GM19395 (cell line): ENCODE data around the gene CD36.

Source experiments
- ATAC-seq: cut with Tn5 transposase; IDR thresholded peaks from one replicate; pipeline ENCODE4 v1.9.1; 2021; ENCODE audit warnings: mild to moderate bottlenecking, moderate library complexity; ENCODE audit not compliant: unreplicated experiment

Gene CD36

DNA sequence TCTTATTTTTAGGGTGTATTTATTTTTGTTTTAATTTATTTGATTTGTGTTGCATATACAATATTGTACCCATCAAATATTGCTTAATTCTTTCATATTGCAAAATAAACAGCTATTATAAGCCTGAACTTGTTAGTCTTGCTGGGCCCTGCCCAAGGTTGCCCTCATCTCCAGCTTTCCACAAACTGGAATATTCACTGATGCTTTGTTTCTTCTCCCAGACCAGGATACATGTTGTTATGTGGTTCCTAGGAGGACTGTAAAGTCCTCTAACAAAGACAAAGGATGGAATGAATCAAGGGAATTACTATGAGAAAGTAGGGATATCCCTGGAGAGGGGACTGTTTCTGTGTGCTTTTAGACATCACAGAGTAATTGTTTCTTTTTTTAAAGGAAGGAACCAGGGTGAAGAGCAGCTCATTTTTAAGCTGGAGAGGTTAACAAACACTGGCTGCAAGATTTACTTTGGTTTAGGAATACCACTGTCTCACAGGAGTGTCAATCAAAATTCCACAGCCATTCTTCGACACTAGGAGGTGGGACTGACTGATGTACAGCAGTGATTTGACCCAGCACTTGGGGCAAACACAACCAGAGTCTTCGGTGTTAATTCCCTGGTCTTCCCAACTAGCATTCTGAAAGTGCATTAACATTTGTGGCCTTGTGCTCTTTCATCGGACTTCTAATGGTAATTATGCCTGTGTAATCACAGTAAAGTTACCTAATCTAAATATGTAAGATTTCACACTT is 14.8 kb upstream of the CD36 start:
- no peak for ATAC-seq

DNA sequence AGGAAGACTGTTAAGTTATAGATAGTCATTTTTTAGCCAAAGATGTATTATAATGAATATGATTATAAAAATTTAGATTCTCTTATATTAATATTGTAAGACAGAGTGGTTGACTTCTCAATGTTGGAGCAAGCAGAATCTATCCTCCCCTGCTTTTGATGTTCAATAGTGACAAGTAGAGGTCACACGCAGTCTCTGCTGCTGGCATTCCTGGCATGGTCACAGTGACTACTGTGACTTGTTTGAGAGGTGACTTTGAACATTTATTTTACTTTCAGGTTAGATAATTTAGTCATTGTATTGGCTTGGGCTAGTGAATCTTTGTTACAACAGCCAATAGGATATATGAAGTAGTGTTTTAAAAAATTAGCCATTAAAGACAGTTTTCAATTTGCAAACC is 13.7 kb upstream of the CD36 start:
- no peak for ATAC-seq

DNA sequence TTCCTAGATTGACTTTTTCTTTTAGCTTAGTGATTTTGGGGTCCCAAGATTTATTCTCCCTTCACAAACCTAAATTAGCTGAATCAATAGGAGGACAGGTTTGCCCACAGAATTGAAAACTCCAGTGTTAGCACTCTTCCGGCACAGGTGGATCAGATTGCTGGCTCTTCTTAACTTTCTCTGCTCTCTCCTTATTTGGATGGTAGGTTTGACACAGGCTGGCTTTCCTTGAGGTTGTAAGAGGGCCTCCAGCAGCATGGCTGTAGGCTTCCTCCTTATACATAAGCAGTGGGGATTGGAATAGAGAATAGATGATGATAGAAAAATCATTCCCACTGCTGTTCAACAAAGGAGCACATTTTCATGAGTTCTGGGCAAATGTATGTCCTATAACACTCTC is 9.4 kb upstream of the CD36 start:
- ATAC-seq, result no peak

DNA sequence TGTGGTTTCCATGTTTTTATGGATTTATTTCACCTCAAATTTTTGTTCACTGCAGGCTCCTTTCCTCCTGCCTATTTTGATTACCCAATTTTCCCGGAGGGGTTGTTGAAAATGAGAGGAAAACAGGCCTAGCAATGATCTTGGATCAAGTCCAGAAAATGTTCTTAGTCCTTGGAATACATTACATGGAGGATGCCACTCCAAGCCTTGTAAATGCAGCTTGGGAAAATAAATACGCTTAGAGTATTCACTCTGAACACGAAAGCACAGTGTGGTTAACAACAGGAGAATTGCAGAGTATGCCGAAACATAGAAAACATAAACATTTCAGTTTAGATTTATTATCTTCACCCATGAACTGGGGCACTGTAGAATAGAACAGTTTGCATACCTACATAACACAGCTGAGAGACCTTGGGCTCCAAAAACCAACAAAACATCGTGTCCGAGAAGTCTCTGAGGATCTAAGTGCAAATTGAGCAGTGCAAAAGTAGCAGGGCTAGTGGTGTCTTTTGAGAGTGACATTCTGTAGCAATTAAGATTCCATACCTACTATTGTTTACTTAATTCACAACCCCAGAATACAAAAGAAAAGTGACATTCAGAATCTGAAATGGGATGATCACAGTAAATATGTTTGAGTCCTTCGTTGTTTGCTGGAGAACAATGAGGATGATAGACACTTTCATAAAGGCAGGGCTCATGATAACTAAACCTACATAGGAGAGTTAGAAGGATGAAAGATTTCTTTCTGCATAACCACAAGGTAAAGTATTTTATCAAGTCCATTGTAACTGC is 7.6 kb upstream of the CD36 start:
- ATAC-seq, result no peak

DNA sequence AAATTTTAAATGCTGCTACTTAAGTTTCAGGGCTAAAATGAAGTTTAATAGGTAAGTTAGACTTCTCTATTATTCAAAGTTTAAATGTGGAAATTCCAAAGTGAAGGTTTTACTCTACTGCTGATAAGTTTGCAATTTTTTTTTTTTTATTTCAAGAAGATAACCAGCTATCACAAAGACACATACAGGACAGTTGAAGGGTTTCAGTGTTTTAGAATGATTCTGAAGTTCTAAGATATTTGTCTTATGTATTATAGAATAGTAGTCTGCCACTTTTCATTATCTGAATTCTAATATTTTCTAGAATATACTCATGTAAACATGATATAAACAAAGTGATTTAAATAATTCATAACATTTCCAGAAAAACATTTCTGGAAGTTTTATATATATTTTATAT is 7.0 kb upstream of the CD36 start:
- no peak for ATAC-seq

DNA sequence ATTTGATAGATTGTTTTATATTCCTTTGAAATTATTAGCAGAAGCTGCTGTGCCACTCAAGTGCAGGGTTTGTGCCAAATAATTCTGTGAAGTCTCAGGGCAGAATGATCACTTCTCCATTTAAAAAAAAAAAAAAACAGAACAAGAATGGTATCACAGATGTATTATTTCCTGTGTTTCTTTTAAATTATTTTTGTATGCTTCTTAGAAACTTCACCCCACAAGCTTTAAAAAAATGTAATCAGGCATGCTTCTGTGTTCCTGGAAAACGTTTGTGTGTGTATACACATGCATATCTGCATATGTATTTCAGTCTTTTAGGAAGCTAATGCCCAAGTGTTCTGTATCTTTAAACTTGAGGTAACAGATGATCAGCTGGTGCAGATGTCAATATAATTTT is 6.3 kb upstream of the CD36 start:
- no peak for ATAC-seq

DNA sequence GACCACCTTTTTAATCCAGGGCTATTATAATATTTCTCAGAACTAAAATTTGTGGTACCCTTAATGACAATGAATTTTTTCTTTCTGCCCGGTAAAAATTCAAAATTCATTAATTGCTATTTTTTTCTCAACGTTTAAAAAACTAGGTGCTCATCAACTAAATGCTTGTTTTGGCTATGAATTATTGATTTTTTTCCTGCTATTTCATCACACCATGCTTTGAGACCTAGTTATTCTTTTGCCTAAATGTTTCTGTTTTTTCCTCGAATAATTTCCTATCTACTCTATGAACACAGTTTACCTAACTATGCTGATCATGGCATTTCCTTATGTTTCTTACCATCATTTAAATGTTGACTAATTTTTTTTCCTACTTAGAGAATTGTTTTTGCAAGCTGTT is 5.6 kb upstream of the CD36 start:
- no peak for ATAC-seq

DNA sequence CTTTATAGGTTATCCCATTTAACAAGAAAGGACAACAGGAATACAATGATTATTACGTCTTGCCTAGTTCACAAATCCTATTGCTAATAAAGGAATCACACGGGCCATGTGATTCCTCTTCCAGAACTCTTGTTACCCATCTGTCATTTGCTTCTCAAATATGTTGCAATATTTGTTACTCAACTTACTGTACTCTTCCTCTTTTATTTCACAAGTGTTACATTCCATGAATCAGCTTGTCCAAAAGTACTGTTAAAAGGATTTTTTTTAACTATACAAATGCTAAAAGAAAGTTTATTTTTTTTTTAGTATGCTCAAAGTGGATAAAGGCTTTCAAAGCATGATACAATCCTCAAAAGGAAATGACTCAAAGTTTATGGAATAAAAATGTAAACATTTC is 3.9 kb upstream of the CD36 start:
- ATAC-seq, result no peak

DNA sequence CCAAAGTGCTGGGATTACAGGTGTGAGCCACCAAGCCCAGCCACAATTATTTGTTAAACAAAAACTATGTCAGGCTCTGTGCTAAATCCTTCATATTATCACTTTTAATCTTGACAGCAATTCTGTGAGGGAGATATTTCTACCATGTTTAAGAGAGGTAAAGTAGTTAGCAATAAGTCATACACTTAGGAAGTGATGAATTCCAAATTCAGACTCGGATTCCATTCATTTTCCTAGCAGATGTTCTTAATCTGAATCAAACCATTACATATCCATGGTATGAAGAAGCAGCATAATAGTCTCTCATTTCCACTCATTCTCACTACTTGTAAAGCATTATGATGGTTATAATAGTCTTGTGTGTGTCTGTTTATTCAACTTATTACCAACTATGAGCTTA is 2.9 kb upstream of the CD36 start:
- ATAC-seq, result no peak

DNA sequence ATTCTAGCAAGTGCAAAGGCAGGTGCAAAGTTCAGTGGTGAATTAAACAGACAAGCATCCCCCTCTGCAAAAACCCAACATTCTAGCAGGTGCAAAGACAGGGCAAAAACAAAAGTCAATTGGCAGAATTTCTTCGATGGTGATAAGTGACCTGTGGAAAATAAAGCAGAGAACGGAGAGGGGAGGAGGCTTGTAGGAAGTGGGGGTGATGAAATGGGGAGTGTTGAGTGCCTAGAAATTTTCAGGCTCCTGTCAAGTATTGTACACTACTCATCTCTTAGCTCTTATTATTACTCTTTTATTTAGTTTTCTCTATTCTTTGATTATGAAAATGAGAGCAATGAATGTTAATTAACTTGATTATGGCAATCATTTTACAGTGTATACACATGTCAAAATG is 2.4 kb upstream of the CD36 start:
- ATAC-seq, result no peak

DNA sequence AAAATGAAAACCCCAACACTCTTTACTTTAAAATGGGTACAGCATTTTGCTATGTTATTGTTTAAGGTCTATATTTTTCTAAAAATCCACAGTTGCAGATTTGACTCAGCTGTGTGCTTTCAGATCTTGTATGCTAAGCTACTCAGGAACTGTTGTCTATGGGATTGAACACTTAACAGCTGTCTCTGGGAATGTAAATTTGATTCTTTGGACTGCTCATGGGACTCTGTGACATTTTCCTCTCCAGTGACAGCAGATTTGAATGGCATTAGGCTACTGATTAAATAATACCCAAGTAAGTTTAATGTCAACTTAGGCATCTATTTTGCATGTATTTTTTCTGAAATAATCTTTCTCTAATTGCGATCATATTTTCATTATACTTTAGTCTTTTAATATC is 1.7 kb upstream of the CD36 start:
- no peak for ATAC-seq

DNA sequence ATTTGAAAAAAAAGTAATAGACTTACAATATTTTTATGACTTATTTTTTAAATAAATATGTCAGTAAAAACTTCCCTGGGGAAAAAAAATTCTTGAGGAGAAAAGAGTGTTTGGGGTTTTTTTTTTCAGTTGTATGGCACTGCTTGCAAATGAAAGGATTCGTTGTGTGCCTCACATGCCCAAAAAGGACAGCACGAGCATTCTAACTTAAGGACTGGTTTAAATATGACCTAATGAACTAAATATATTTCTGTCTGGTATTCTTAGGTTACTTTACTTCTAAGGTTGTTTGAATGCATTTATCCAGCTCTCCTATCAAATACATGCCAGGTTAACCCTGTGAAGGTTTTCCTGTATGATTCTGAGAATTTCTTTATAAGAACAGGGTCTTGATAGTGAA is 988 bp upstream of the CD36 start:
- ATAC-seq, result no peak

DNA sequence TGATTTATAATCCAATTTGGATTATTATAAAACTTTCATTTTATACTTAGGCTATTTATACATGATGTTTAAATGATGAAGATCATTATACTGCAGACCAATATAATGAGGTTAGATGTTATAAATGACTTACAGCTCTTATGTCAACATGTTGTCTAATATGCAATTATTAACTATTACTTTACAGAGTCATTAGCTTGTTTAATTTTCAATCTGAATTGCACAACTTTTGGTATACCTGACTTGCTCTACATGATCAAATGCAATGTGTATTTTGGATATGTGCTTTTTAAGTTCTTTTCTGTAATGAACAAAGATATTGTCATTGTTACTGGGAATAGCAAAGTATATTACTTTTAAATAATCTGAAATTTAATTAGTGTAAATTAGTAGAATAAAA is 569 bp downstream of the CD36 start:
- no peak for ATAC-seq

DNA sequence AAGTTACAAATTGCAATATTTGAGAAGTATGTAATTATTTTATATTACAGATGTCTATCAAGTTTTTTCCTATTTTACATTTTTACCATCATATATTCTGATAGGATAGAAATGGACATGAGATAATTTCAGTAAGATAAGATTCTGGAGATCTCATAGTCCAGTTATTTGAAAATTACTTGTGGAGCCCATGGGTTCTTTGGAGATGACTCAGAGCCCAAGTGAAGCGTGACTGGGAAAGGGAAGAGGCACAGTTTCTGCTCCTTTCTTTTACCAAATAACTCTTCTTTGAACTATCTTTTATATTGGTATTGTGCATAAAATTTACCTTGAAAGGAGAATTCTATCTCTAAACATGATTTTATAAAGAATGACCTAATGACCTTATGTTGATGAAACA is 2.4 kb downstream of the CD36 start:
- ATAC-seq, result no peak

DNA sequence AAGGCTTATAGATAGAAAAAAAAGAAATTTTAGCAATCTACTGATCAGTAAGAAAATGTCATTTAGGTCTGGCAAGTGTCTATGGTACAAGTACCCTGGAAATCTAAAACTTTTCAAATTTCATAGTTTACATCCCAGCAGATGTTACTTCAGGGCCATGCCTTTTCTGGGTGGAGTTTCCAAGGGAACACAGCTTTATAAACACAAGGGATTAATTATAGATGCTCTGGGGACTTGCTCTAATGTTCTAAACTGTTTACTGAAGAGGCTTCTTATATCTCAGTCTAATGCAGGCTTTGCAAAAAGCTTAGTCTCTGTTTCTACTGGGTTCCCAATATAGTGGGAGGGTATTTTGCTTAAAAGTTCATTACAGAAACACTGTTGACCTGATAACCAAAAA is 3.1 kb downstream of the CD36 start:
- ATAC-seq, result no peak

DNA sequence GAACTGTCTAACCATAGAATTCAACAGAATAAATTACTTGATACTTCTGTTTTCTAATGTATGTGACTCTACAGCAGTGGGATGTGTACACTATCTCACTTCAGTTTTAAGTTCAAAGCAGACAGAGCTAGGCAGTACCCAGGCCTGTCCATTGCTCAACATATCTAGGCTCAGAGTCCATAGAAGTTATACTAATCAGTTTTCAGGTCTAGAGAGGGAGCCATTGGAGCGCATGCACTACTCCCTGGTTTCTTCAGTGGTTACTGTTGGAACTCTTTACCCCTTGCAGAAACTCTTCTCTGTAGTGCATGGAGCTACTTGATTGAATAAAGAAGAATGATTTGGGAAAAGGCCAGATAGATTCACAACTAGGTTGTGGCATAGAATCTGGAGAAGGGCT is 4.4 kb downstream of the CD36 start:
- ATAC-seq, result no peak

DNA sequence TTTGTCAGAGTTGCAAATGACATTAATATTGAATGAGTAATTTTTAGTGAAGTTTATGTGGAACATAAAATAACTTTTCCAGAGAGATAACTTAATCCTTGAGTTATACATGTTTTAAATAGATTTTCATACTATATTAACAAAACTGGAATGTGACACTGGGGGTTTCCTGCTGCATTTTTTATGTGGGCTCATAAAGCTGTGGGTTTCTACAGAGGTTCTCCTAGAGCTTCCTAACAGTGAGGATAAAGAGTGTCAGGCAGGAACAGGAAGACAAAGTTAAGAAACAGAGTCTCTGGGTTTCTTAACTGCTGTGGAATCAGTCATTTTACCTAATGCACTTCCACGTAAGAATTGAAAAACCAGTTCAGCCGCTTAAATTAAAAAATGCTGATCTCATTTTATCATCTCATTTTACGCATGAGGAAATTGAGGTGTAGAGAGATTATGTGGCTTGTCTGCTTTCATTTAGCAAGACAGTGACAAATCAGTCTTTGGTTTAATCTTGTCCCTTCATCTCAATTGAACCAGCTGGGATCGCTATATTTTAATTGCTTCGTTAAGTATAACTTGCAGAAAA is 5.0 kb downstream of the CD36 start:
- ATAC-seq, result no peak

DNA sequence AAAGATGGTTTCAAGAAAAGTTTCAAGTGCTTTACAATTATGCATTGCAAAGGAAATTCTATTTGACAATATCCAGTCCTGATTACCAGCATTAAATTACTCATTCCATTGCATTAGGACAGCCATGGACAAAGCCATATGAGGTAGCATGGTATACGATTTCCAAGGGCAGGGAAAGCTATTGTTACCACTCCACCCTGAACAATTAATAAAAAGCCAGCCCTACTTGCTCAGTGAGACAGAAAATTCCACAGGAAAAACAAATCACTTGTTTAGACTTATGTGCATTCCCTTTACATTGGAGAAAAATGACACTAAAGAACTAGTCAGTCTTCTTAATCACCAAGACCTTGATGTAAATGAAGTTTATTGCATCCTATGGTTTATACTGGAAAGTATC is 5.6 kb downstream of the CD36 start:
- ATAC-seq, result no peak

DNA sequence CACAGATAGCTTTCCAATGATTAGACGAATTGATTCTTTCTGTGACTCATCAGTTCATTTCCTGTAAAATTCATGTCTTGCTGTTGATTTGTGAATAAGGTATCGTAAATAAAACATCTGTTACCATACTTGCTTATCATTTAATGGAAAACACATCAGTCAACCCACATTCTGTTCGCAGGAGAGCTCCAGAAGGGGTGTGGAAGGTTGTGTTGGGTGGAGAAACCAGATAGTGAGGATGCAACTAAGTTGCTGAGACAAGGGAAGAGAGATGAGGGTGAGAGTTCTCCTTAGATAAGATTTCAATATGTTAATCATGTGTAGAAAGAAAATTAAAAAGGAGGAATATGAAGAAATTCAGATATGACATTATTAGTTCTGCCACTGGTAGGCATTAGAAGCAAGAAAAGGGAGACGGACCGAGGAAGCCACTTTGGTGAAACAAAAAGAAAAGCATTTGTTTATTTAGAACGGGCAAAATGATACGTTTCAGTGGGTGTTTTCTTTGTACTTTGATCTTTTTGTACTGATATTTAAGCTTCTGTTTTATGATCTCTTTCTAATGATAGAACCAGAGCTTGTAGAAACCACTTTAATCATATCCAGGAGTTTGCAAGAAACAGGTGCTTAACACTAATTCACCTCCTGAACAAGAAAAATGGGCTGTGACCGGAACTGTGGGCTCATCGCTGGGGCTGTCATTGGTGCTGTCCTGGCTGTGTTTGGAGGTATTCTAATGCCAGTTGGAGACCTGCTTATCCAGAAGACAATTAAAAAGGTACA is 7.8 kb downstream of the CD36 start:
- no peak for ATAC-seq

DNA sequence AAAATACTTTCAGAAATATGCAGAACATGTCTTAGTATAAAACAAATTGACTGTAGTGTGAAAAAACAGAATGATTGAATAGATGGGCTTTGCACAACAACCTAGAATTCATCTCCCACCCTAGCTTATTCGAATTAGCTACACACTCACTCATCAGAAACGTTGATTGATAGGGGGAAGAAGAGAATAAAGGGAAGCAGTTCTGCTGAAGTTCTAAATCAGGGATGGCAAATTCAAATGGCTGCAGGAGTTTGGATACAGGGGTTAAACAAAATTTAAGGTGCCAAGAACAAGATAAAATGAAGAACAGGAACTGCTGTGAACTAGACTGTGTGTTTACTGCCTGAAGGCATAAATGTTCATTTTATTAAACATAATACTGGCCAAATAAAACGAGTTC is 9.0 kb downstream of the CD36 start:
- no peak for ATAC-seq

DNA sequence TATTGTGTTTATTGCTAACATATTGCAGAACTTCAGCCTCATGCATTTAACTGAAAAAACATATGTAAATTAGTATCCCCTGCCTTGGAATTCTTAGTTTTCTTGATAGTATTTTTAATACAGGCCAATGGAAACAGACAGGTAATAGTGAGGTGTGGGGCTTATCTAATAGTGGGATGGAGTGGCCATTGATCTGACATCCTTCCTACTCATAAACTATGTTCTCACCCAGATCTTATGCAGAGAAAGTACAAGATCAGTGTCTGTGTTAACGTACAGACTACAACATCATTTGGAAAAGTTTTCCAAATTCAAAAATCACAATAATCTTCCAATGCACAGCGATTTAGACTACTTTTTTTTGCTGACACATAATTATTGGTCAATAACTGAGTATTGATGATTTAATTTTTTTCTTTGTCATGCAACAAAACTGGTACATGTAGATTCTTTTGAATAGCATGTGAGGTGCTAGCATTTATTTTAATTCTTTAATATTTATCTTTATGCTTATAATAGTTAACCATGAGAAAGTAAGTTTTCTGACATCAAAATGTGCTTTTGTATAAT is 9.7 kb downstream of the CD36 start:
- ATAC-seq, result no peak
